Measurements from ENCODE around the gene EGFL8. TPM values are rescaled to one million over a fixed set of nuclear protein-coding genes. Genes with fewer than 3 reads are reported as not detected.

The EGFL8 gene
- total and polyA plus RNA-seq, 9 of the 15 experiments (the other 6 are each of a cell fraction or from before 2014, with no cell fraction given) = 2.2 to 47.4 (median 14.2) TPM

DNA sequence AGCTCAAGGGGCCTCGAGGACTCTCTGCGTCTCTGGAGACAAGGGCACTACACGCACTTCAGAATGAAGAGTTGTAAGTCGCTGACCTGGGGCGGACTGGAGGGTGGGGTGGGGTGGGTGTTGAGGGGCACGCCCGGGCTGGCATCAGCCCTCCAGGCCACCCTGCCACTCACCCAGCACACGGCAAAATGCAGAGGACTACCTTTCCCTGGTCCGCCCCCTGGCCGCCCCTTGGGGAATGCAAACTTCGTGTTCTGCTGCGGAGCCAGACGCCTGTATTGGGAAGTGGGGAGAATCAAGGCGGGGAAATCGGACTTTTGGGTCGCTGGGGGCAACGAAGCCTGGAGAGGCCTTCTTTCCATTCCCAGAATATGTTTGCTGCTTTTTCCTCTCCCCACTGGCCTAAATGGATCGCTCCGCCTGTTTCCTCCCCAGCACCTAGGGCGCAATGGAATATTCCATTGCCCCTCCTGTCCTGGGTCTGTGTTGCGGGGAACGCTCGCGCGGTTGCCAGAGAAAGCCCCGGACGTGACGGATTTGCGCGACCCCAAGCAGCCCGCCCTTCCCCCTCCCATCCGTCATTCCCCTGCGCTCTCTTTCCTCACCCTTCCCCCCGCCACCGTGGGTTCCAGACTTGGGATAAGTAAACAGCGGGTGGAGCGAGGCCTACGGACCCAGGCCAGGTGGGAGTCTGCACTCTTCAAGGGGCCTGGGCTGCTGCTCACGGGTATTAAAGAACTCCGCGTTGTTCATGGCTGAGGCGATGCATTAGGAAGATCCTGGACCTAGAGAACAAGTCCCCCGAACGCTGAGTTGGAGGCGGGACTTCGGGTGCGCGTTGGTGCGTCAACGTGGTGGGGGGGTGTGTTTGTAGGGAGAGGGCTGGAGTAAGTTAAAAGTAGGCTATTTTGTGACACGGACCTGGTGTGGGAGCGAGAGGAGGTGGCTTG is 10.6 kb upstream of the EGFL8 start, which contains the start of gene PPT2 (continued):
- TF ChIP-seq RERE (CRISPR knock-in tag; IDR thresholded peaks at IDR 0.05; ENCODE audit: borderline replicate concordance) (peak; percentile 96), ETV6 (IDR thresholded peaks at IDR 0.05; ENCODE audit: borderline replicate concordance in 1 of 2, low read depth in 2 of 2, low read length in 1 of 2) (peak in 1 of 2 experiments; percentile 49; a peak in 1 of 4 replicates), ETV6 (CRISPR knock-in tag; IDR thresholded peaks at IDR 0.05; ENCODE audit: borderline replicate concordance) (no peak), PRMT5 (CRISPR knock-in tag; IDR thresholded peaks at IDR 0.05) (no peak), FOXO4 (CRISPR knock-in tag; IDR thresholded peaks at IDR 0.05) (no peak), ZNF253 (CRISPR knock-in tag; conservative IDR thresholded peaks at IDR 0.05) (no peak), ZNF695 (CRISPR knock-in tag; IDR thresholded peaks at IDR 0.05) (no peak), PHF20 (IDR thresholded peaks at IDR 0.05; ENCODE audit: partially characterized antibody) (peak; percentile 81), NEUROD1 (IDR thresholded peaks at IDR 0.05; ENCODE audit: borderline replicate concordance, low read depth, low read length, partially characterized antibody) (peak; percentile 15), NCOA1 (IDR thresholded peaks at IDR 0.05; ENCODE audit: low read depth) (peak; percentile 25), ID3 (CRISPR knock-in tag; IDR thresholded peaks at IDR 0.05) (no peak), ID3 (tag; IDR thresholded peaks at IDR 0.05) (peak; percentile 38), ZNF133 (CRISPR knock-in tag; IDR thresholded peaks at IDR 0.05) (no peak), ELK3 (CRISPR knock-in tag; IDR thresholded peaks at IDR 0.05) (no peak)
- TF ChIP-seq, protein P1, sequence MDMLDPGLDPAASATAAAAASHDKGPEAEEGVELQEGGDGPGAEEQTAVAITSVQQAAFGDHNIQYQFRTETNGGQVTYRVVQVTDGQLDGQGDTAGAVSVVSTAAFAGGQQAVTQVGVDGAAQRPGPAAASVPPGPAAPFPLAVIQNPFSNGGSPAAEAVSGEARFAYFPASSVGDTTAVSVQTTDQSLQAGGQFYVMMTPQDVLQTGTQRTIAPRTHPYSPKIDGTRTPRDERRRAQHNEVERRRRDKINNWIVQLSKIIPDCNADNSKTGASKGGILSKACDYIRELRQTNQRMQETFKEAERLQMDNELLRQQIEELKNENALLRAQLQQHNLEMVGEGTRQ (CRISPR knock-in tag; IDR thresholded peaks at IDR 0.05) = no peak
- TF ChIP-seq, protein P2, sequence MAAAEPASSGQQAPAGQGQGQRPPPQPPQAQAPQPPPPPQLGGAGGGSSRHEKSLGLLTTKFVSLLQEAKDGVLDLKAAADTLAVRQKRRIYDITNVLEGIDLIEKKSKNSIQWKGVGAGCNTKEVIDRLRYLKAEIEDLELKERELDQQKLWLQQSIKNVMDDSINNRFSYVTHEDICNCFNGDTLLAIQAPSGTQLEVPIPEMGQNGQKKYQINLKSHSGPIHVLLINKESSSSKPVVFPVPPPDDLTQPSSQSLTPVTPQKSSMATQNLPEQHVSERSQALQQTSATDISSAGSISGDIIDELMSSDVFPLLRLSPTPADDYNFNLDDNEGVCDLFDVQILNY (CRISPR knock-in tag; IDR thresholded peaks at IDR 0.05) = peak; percentile 63; the same call in 1 of the 2 replicates

Data from K562 (cell line).